Glutamatergic neuron (in vitro differentiated cells): ENCODE measurements around the gene UBE3C. TPM values are rescaled to one million over a fixed set of nuclear protein-coding genes. Genes with fewer than 3 reads are reported as not detected.
"Not testable (repeated sequence)": the region's sequence is repeated elsewhere in the genome, so short reads cannot be mapped to it uniquely, and the experiment has no call there.

Source experiments
- DNase-seq: peaks from one replicate; pipeline ENCODE4 v3.0.0; 2022
- H3K27ac Mint-ChIP-seq: one replicate; pipeline ENCODE4 v1.8.0; 2020; ENCODE audit warnings: mild to moderate bottlenecking, mixed read lengths, inconsistent platforms; ENCODE audit not compliant: unreplicated experiment
- H3K27me3 Mint-ChIP-seq: one replicate; pipeline ENCODE4 v1.8.0; 2020; ENCODE audit warnings: mild to moderate bottlenecking, moderate library complexity, mixed read lengths, inconsistent platforms; ENCODE audit not compliant: unreplicated experiment
- H3K36me3 Mint-ChIP-seq: one replicate; pipeline ENCODE4 v1.8.0; 2020; ENCODE audit warnings: mild to moderate bottlenecking, mixed read lengths, inconsistent platforms; ENCODE audit not compliant: unreplicated experiment
- H3K4me1 Mint-ChIP-seq: one replicate; pipeline ENCODE4 v1.8.0; 2020; ENCODE audit warnings: mild to moderate bottlenecking, low read depth, mixed read lengths, inconsistent platforms; ENCODE audit not compliant: unreplicated experiment
- H3K4me3 Mint-ChIP-seq: one replicate; pipeline ENCODE4 v1.8.0; 2020; ENCODE audit warnings: mild to moderate bottlenecking, mixed read lengths, inconsistent platforms; ENCODE audit not compliant: unreplicated experiment
- H3K9me3 Mint-ChIP-seq: one replicate; pipeline ENCODE4 v1.8.0; 2020; ENCODE audit warnings: mild to moderate bottlenecking, moderate library complexity, mixed read lengths, inconsistent platforms; ENCODE audit not compliant: unreplicated experiment
- CTCF ChIP-seq: fragments of 200-600 bp; sonication (generic); IDR thresholded peaks from one replicate; pipeline ENCODE4 v1.5.0; 2021; ENCODE audit not compliant: partially characterized antibody, unreplicated experiment
- total RNA-seq: library from RNA; stranded (reverse); fragmentation: NEBNext Ultra II Directional; extraction: Animal tissue kit (Norgen Biotek cat#: 25700); gene quantifications from one replicate; pipeline ENCODE4 v1.2.1, GENCODE V29; 2021; ENCODE audit not compliant: unreplicated experiment

Gene UBE3C
- total RNA-seq, 1 donor from 2014 or later, result 52.5 TPM

DNA sequence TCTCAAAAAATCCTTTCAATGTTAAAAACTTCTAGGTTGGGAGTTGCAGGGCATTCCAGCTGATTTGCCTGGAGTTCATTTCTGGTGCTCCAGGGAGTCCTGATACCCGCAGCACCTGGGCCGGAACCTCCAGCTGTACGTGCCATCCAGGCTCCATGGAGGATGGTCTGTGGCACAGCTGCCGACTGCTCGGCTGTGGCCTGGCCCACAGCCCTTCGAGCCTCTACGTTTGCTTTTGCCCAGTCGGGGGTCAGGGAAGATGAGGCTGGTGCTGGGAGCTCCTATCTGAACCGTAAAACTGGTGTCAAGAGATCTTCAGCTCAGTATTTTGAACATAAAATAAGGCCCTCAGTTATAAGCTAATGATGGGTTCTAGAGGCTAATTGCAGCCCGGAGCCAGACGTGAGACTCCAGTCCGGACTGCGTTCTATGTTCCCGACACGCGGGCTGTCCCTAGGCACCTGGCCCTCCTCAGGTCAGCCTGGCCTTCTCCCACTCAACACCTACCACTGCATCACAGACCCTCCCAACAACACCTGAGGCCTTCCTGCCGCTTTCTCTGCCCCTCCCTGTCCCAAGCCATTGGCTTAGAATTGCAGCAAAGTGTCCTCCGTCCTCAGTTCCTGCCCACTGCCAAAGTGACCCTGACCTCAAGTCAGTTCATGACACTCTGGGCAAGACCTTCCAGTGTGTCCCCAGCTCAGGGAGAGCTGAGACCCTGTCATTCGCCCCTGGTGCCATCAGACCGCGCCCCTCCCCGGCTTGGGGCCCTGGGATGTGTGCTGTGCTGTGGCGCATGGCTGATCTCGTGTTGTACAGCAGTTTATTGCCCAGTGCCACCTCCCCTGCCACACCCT lies 133.9 kb downstream of the UBE3C start:
- Mint-ChIP-seq H3K36me3 (no peaks in the 10 kb centered on the region), H3K27ac (no peak overlapping the region), H3K9me3 (peaks cover 8% of the 10 kb centered on the region), H3K4me1 (peaks cover 18% of the 10 kb centered on the region), H3K27me3 (peaks cover 10% of the 10 kb centered on the region), H3K4me3 (no peak overlapping the region)
- no peak for DNase-seq
- no peak for TF ChIP-seq CTCF

GRCh38 chr7:157273208-157274093 lies 134.7 kb downstream of the UBE3C start:
- Mint-ChIP-seq H3K9me3 (peaks cover 7% of the 10 kb centered on the region), H3K36me3 (no peaks in the 10 kb centered on the region), H3K4me3 (no peak overlapping the region), H3K4me1 (peaks cover 14% of the 10 kb centered on the region), H3K27ac (no peak overlapping the region), H3K27me3 (peaks cover 10% of the 10 kb centered on the region)
- peak; percentile 95 for TF ChIP-seq CTCF
- DNase-seq, result peak; percentile 80

DNA sequence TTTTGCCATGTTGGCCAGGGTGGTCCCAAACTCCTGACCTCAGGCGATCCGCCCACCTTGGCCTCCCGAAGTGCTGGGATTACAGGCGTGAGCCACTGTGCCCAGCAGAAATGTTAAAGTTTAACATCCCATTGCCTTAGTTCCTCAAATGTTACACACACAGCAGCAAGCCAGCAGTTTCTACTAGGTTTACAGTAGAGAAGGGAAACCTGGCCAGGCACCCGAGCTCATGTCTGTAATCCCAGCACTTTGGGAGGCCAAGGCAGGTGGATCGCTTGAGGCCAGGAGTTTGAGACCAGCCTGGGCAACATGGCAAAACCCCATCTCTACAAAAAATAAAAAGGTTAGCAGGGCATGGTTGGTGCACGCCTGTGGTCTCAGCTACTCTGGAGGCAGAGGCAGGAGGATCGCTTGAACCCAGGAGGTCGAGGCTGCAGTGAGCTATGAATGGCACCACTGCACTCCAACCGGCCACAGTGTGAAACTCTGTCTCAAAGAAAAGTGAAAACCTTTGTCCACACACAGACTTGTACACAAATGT lies 135.4 kb downstream of the UBE3C start:
- H3K27me3 Mint-ChIP-seq, result peaks cover 10% of the 10 kb centered on the region
- peaks cover 14% of the 10 kb centered on the region for H3K4me1 Mint-ChIP-seq
- H3K36me3 Mint-ChIP-seq, H3K9me3 Mint-ChIP-seq, H3K4me3 Mint-ChIP-seq, DNase-seq, H3K27ac Mint-ChIP-seq: not testable (repeated sequence)

- Mint-ChIP-seq H3K36me3 (no peaks in the 10 kb centered on the region), H3K27ac (peak overlapping the region; percentile 43), H3K4me3 (no peak overlapping the region), H3K4me1 (peaks cover 14% of the 10 kb centered on the region), H3K9me3 (peaks cover 7% of the 10 kb centered on the region), H3K27me3 (peaks cover 7% of the 10 kb centered on the region)
- no peak for TF ChIP-seq CTCF
- no peak for DNase-seq
These were observed 136.3 kb downstream of the UBE3C start for GRCh38 chr7:157274991-157275427.

GRCh38 chr7:157276091-157276561 lies 137.4 kb downstream of the UBE3C start:
- Mint-ChIP-seq H3K4me1 (peaks cover 14% of the 10 kb centered on the region), H3K36me3 (no peaks in the 10 kb centered on the region), H3K4me3 (no peak overlapping the region), H3K27me3 (peaks cover 2% of the 10 kb centered on the region), H3K9me3 (peaks cover 10% of the 10 kb centered on the region), H3K27ac (no peak overlapping the region)
- no peak for DNase-seq
- TF ChIP-seq CTCF, result no peak
